ENCODE data around the gene IPCEF1. TPM values are rescaled to one million over a fixed set of nuclear protein-coding genes. Genes with fewer than 3 reads are reported as not detected.

Gene IPCEF1
- total RNA-seq, 5 donors from 2014 or later (not counting 1 experiment from before 2014, with no cell fraction given), result 57.6 to 132 (median 69.4) TPM

DNA sequence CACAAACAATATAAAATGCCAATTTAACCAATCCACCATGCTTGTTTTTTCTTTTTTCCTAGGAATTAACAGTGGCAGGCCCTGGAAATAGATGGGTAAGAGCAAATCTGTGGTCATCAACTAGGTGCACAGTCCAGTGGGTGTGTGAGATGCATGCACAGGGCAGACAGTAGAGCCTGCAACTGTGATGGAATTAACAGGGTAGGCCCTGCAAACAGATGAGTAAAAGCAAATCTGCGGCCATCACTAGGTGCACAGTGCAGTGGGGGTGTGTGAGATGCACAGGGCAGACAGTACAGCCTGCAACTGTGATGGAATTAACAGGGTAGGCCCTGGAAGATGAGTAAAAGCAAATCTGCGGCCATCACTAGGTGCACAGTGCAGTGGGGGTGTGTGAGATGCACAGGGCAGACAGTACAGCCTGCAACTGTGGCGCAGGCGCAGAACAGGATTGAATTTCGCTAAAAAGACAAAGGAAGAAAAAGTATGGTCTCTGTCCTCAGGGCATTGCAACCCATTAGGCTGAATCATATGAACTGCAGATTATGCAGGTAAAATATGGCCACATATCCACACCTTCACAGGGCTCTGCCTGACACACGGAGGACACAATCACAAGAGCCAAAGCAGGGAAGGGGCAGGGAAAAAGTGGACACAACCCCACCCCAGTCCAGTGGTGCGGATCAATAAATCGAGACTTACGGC, 41.0 kb upstream of the IPCEF1 start:
- ChIA-PET POLR2A (interaction anchor here in 1 of 2 donors (0.6 kb wide), 1 partner anchor 22 kb away, joined by 5 read pairs; no protein-coding TSS in a partner anchor), CTCF (no interaction called here)
- Mint-ChIP-seq H3K9me3 (no peaks in the 10 kb centered on the region), H3K4me1 (peaks cover 0 to 2% (median 0%) of the 10 kb centered on the region in 3 donors), H3K4me3 (no peak overlapping the region), H3K27ac (no peak overlapping the region), H3K27me3 (no peaks in the 10 kb centered on the region), H3K36me3 (no peaks in the 10 kb centered on the region)
- H3K9me3 ChIP-seq, result no peaks in the 10 kb centered on the region
- DNase-seq, result no peak
- H3K4me1 ChIP-seq (ENCODE audit: control insufficient read depth in 1 of 2, extremely low read depth in 1 of 2, insufficient read depth in 2 of 2, low read length in 2 of 2), result no peaks in the 10 kb centered on the region
- H3K27ac ChIP-seq (ENCODE audit: low read length), result no peak overlapping the region
- 92% methylated on average over 3 of the region's 9 CpGs for WGBS (ENCODE audit: insufficient coverage)
- H3K4me3 ChIP-seq (ENCODE audit: control insufficient read depth in 1 of 2, extremely low read depth in 1 of 2, low read length in 1 of 2), result no peak overlapping the region
- ATAC-seq (replicated peaks in 1 of 4), result no peak
- H3K36me3 ChIP-seq (ENCODE audit: control insufficient read depth in 2 of 2, extremely low read depth in 1 of 2, insufficient read depth in 1 of 2, low read length in 1 of 2), result no peaks in the 10 kb centered on the region
- peaks cover 0 to under 1% of the 10 kb centered on the region in 2 experiments for H3K27me3 ChIP-seq (replicated peaks in 1 of 2; ENCODE audit: control insufficient read depth in 2 of 2, extremely low read depth in 1 of 2, insufficient read depth in 2 of 2, low read length in 1 of 2)

GRCh38 chr6:154395878-154396277, 39.3 kb upstream of the IPCEF1 start:
- Mint-ChIP-seq H3K4me3 (no peak overlapping the region), H3K9me3 (no peaks in the 10 kb centered on the region), H3K4me1 (peaks cover 0 to 2% (median 0%) of the 10 kb centered on the region in 3 donors), H3K27ac (no peak overlapping the region), H3K27me3 (peaks cover 5 to 7% of the 10 kb centered on the region in 2 donors), H3K36me3 (no peaks in the 10 kb centered on the region)
- POLR2A ChIA-PET, result no interaction called here
- H3K4me1 ChIP-seq (ENCODE audit: control insufficient read depth in 1 of 2, extremely low read depth in 1 of 2, insufficient read depth in 2 of 2, low read length in 2 of 2), result no peaks in the 10 kb centered on the region
- CTCF ChIA-PET, result no interaction called here
- peaks cover 0 to 5% of the 10 kb centered on the region in 2 experiments for H3K27me3 ChIP-seq (replicated peaks in 1 of 2; ENCODE audit: control insufficient read depth in 2 of 2, extremely low read depth in 1 of 2, insufficient read depth in 2 of 2, low read length in 1 of 2)
- H3K9me3 ChIP-seq, result no peaks in the 10 kb centered on the region
- no peak overlapping the region for H3K4me3 ChIP-seq (ENCODE audit: control insufficient read depth in 1 of 2, extremely low read depth in 1 of 2, low read length in 1 of 2)
- no peak for ATAC-seq (replicated peaks in 1 of 4)
- no peaks in the 10 kb centered on the region for H3K36me3 ChIP-seq (ENCODE audit: control insufficient read depth in 2 of 2, extremely low read depth in 1 of 2, insufficient read depth in 1 of 2, low read length in 1 of 2)
- H3K27ac ChIP-seq (ENCODE audit: low read length), result no peak overlapping the region
- no peak for DNase-seq
- 98% methylated on average over 4 of the region's 6 CpGs for WGBS (ENCODE audit: insufficient coverage)

DNA sequence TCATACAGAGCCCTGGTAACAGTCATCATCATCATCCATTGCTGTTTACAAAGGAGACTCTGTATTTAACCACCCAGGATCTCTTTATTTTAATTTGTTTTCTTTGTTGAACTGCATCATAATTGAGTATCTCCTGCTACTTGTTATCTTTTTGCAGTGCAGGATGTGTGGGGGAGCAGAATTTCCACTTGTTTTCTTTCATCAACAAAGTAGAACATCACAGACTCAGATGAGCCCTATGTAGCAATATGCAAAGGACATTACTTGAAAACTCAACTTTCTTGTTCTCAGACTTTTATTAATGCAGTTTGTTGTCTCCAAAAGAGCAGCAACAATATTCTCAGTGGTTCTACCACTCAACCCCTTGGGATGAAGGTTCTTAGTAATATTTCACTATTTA, 38.7 kb upstream of the IPCEF1 start:
- Mint-ChIP-seq H3K27me3 (peaks cover 5 to 7% of the 10 kb centered on the region in 2 donors), H3K36me3 (no peaks in the 10 kb centered on the region), H3K4me1 (peaks cover 0 to 2% (median 0%) of the 10 kb centered on the region in 3 donors), H3K27ac (no peak overlapping the region), H3K4me3 (no peak overlapping the region), H3K9me3 (no peaks in the 10 kb centered on the region)
- H3K27me3 ChIP-seq (replicated peaks in 1 of 2; ENCODE audit: control insufficient read depth in 2 of 2, extremely low read depth in 1 of 2, insufficient read depth in 2 of 2, low read length in 1 of 2), result peaks cover 0 to 5% of the 10 kb centered on the region in 2 experiments
- POLR2A ChIA-PET, result no interaction called here
- CTCF ChIA-PET, result no interaction called here
- no peaks in the 10 kb centered on the region for H3K36me3 ChIP-seq (ENCODE audit: control insufficient read depth in 2 of 2, extremely low read depth in 1 of 2, insufficient read depth in 1 of 2, low read length in 1 of 2)
- ATAC-seq (replicated peaks in 1 of 4), result no peak
- H3K9me3 ChIP-seq, result no peaks in the 10 kb centered on the region
- no peak overlapping the region for H3K27ac ChIP-seq (ENCODE audit: low read length)
- DNase-seq, result no peak
- H3K4me3 ChIP-seq (ENCODE audit: control insufficient read depth in 1 of 2, extremely low read depth in 1 of 2, low read length in 1 of 2), result no peak overlapping the region
- H3K4me1 ChIP-seq (ENCODE audit: control insufficient read depth in 1 of 2, extremely low read depth in 1 of 2, insufficient read depth in 2 of 2, low read length in 2 of 2), result no peaks in the 10 kb centered on the region

DNA sequence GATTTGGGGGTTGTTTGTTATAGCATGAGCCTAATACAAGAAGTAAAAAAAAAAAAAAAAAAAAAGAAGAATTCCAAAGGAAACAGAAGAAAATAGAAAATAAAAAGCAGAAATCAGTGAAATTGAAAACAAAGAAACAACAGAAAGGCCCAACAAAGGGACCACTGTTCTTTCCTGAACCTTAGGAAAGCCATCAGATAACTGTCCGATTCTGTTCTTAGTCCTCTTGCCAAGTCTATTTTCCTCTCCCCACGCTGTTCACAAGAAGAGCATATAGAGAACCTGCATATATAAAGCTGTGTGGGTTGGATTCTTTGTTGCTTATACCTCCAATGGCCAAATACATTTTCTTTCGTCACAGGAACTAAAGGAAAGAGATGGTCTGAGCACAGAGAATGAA, 38.0 kb upstream of the IPCEF1 start:
- ATAC-seq (replicated peaks in 1 of 4), result no peak
- ChIA-PET CTCF (no interaction called here), POLR2A (interaction anchor here in 1 of 2 donors (0.5 kb wide), 1 partner anchor 68 kb away, joined by 4 read pairs; no protein-coding TSS in a partner anchor)
- Mint-ChIP-seq H3K9me3 (peaks cover 0 to 2% (median under 1%) of the 10 kb centered on the region in 3 donors), H3K4me1 (peaks cover 0 to 2% (median 0%) of the 10 kb centered on the region in 3 donors), H3K36me3 (no peaks in the 10 kb centered on the region), H3K27ac (no peak overlapping the region), H3K4me3 (no peak overlapping the region), H3K27me3 (peaks cover 5 to 7% of the 10 kb centered on the region in 2 donors)
- H3K27ac ChIP-seq (ENCODE audit: low read length), result no peak overlapping the region
- H3K4me3 ChIP-seq (ENCODE audit: control insufficient read depth in 1 of 2, extremely low read depth in 1 of 2, low read length in 1 of 2), result no peak overlapping the region
- DNase-seq, result no peak
- H3K4me1 ChIP-seq (ENCODE audit: control insufficient read depth in 1 of 2, extremely low read depth in 1 of 2, insufficient read depth in 2 of 2, low read length in 2 of 2), result no peaks in the 10 kb centered on the region
- no CpG with 5 or more reads among the region's 3 CpGs for WGBS (ENCODE audit: insufficient coverage)
- no peaks in the 10 kb centered on the region for H3K36me3 ChIP-seq (ENCODE audit: control insufficient read depth in 2 of 2, extremely low read depth in 1 of 2, insufficient read depth in 1 of 2, low read length in 1 of 2)
- H3K9me3 ChIP-seq, result no peaks in the 10 kb centered on the region
- H3K27me3 ChIP-seq (replicated peaks in 1 of 2; ENCODE audit: control insufficient read depth in 2 of 2, extremely low read depth in 1 of 2, insufficient read depth in 2 of 2, low read length in 1 of 2), result peaks cover 0 to 5% of the 10 kb centered on the region in 2 experiments

DNA sequence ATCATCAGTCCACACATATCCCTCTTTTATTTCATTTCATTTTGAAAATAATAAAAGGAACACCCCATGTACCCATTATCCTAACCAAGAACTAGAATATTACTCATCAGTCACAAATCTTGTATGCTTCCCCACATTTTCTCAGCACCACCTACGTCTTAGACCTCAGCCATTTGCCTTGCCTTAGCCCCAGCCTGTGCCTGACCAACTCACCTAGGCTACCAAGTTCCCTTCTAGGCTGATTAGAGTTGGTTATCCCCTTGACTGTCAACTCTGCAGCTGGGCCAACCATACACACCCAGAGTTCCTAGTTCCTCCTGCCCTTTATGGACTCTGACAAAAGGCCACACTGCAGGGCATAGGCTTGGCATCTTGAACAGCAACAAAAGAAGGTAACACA, 33.4 kb upstream of the IPCEF1 start:
- H3K4me3 ChIP-seq (ENCODE audit: control insufficient read depth in 1 of 2, extremely low read depth in 1 of 2, low read length in 1 of 2), result no peak overlapping the region
- CTCF ChIA-PET, result no interaction called here
- no peaks in the 10 kb centered on the region for H3K9me3 ChIP-seq
- no peaks in the 10 kb centered on the region for H3K4me1 ChIP-seq (ENCODE audit: control insufficient read depth in 1 of 2, extremely low read depth in 1 of 2, insufficient read depth in 2 of 2, low read length in 2 of 2)
- ATAC-seq (replicated peaks in 1 of 4), result no peak
- no peak overlapping the region for H3K27ac ChIP-seq (ENCODE audit: low read length)
- no CpG with 5 or more reads among the region's 1 CpG for WGBS (ENCODE audit: insufficient coverage)
- DNase-seq, result no peak
- Mint-ChIP-seq H3K9me3 (peaks cover 4 to 9% (median 7%) of the 10 kb centered on the region in 3 donors), H3K4me1 (no peaks in the 10 kb centered on the region), H3K27me3 (peaks cover 9 to 14% of the 10 kb centered on the region in 2 donors), H3K4me3 (no peak overlapping the region), H3K36me3 (no peaks in the 10 kb centered on the region), H3K27ac (no peak overlapping the region)
- POLR2A ChIA-PET, result no interaction called here
- no peaks in the 10 kb centered on the region for H3K36me3 ChIP-seq (ENCODE audit: control insufficient read depth in 2 of 2, extremely low read depth in 1 of 2, insufficient read depth in 1 of 2, low read length in 1 of 2)
- H3K27me3 ChIP-seq (replicated peaks in 1 of 2; ENCODE audit: control insufficient read depth in 2 of 2, extremely low read depth in 1 of 2, insufficient read depth in 2 of 2, low read length in 1 of 2), result peaks cover 0 to 5% of the 10 kb centered on the region in 2 experiments

DNA sequence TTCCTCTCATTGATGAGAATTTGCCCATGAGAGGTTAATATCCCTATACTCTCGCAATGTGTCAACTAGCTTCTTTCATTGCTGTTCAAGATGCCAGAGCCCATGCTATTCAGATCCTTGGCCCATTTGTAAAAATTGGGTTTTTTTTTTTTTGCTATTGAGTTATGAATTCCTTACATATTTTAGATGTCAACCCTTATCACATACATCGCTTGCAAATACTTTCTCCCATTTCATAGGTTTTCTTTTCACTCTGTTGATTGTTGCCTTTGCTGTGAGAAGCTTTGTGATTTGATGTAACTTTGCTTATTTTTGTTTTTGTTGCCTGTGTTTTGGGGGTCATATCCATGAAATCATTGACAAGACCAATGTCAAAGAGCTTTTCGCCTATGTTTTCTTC, 32.2 kb upstream of the IPCEF1 start:
- CTCF ChIA-PET, result no interaction called here
- H3K27ac Mint-ChIP-seq, result no peak overlapping the region
- H3K27me3 Mint-ChIP-seq, result peaks cover 9 to 14% of the 10 kb centered on the region in 2 donors
- H3K4me1 Mint-ChIP-seq, result no peaks in the 10 kb centered on the region
- H3K9me3 Mint-ChIP-seq, result peaks cover 4 to 9% (median 7%) of the 10 kb centered on the region in 3 donors
- Histone ChIP-seq H3K27ac (ENCODE audit: low read length) (no peak overlapping the region), H3K4me1 (ENCODE audit: control insufficient read depth in 1 of 2, extremely low read depth in 1 of 2, insufficient read depth in 2 of 2, low read length in 2 of 2) (no peaks in the 10 kb centered on the region), H3K4me3 (ENCODE audit: control insufficient read depth in 1 of 2, extremely low read depth in 1 of 2, low read length in 1 of 2) (no peak overlapping the region), H3K27me3 (replicated peaks in 1 of 2; ENCODE audit: control insufficient read depth in 2 of 2, extremely low read depth in 1 of 2, insufficient read depth in 2 of 2, low read length in 1 of 2) (peaks cover 0 to 9% of the 10 kb centered on the region in 2 experiments), H3K36me3 (ENCODE audit: control insufficient read depth in 2 of 2, extremely low read depth in 1 of 2, insufficient read depth in 1 of 2, low read length in 1 of 2) (no peaks in the 10 kb centered on the region), H3K9me3 (no peaks in the 10 kb centered on the region)
- POLR2A ChIA-PET, result interaction anchor here (0.6 kb wide), 2 partner anchors 36 to 1019 kb away, joined by 3 read pairs; no protein-coding TSS in a partner anchor
- WGBS (ENCODE audit: insufficient coverage), result no CpG with 5 or more reads among the region's 3 CpGs
- no peak for DNase-seq
- no peak overlapping the region for H3K4me3 Mint-ChIP-seq
- no peaks in the 10 kb centered on the region for H3K36me3 Mint-ChIP-seq
- ATAC-seq (replicated peaks in 1 of 4), result no peak
